ENCODE data around the gene ECE1. TPM values are rescaled to one million over a fixed set of nuclear protein-coding genes. Genes with fewer than 3 reads are reported as not detected.
"Not testable (repeated sequence)": the region's sequence is repeated elsewhere in the genome, so short reads cannot be mapped to it uniquely, and the experiment has no call there.

ECE1 gene
- total and polyA plus RNA-seq, 10 of the 15 experiments (the other 5 are each of a cell fraction or from before 2014, with no cell fraction given) = 0.97 to 81.0 (median 37.0) TPM

- Histone ChIP-seq H3K4me3 (no peak overlapping the region), H3K4me2 (ENCODE audit: control insufficient read depth, insufficient read depth) (no peak overlapping the region), H3K9ac (ENCODE audit: control insufficient read depth, insufficient read depth, low read length) (no peak overlapping the region), H2AFZ (ENCODE audit: control insufficient read depth, low read depth, low read length) (no peak overlapping the region), H4K20me1 (ENCODE audit: control insufficient read depth, insufficient read depth) (no peaks in the 10 kb centered on the region), H3K79me2 (ENCODE audit: control insufficient read depth, insufficient read depth, low read length) (no peaks in the 10 kb centered on the region), H3K27me3 (replicated peaks in 1 of 2; ENCODE audit: control insufficient read depth in 2 of 2, insufficient read depth in 2 of 2, low read length in 1 of 2) (no peaks in the 10 kb centered on the region), H3K9me3 (replicated peaks; ENCODE audit: control insufficient read depth, insufficient read depth, low read length) (no peaks in the 10 kb centered on the region), H3K27ac (ENCODE audit: control insufficient read depth, insufficient read depth) (no peak overlapping the region), H3K4me1 (ENCODE audit: control insufficient read depth, insufficient read depth, low read length) (peaks cover 4% of the 10 kb centered on the region), H3K36me3 (ENCODE audit: control insufficient read depth in 2 of 2, insufficient read depth in 2 of 2, low read length in 1 of 2) (no peaks in the 10 kb centered on the region)
- TF ChIP-seq, protein P1, sequence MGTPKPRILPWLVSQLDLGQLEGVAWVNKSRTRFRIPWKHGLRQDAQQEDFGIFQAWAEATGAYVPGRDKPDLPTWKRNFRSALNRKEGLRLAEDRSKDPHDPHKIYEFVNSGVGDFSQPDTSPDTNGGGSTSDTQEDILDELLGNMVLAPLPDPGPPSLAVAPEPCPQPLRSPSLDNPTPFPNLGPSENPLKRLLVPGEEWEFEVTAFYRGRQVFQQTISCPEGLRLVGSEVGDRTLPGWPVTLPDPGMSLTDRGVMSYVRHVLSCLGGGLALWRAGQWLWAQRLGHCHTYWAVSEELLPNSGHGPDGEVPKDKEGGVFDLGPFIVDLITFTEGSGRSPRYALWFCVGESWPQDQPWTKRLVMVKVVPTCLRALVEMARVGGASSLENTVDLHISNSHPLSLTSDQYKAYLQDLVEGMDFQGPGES (IDR thresholded peaks at IDR 0.05) = no peak
- TF ChIP-seq IKZF2 (IDR thresholded peaks at IDR 0.05) (no peak), GABPA (IDR thresholded peaks at IDR 0.05; ENCODE audit: low read depth) (no peak), MYB (IDR thresholded peaks at IDR 0.05; ENCODE audit: borderline replicate concordance, low read depth, low read length) (no peak)
- DNase-seq (ENCODE audit: low read depth, low spot score) (no peak), FAIRE-seq (no peak), ATAC-seq (no peak)
- 34% methylated on average over 3 of the region's 3 CpGs for WGBS (ENCODE audit: insufficient coverage, insufficient replicate concordance, low lambda C conversion rate, missing lambda C conversion rate)
- intact Hi-C loops (cut with micrococcal nuclease; ENCODE audit: unreplicated experiment) = no loop called here
- in situ Hi-C loops (cut with MboI) = no loop called here
- ChIA-PET POLR2A (no interaction called here), CTCF (interaction anchor here (1.6 kb wide), 1 partner anchor 19 kb away, joined by 4 read pairs; no protein-coding TSS in a partner anchor), RAD21 (ENCODE audit: unreplicated experiment) (no interaction called here), SMC1A (ENCODE audit: uncharacterized antibody, unreplicated experiment) (no interaction called here)
- BruUV-seq (replicated peaks) = no TSS peak
These were observed 78.1 kb downstream of the ECE1 start for GRCh38 chr1:21212126-21212525.

- intact Hi-C loops (cut with micrococcal nuclease; ENCODE audit: unreplicated experiment); RAD21 ChIA-PET (ENCODE audit: unreplicated experiment); ATAC-seq; H3K36me3 ChIP-seq (ENCODE audit: control insufficient read depth in 2 of 2, insufficient read depth in 2 of 2, low read length in 1 of 2); H2AFZ ChIP-seq (ENCODE audit: control insufficient read depth, low read depth, low read length); H3K4me2 ChIP-seq (ENCODE audit: control insufficient read depth, insufficient read depth); H3K27ac ChIP-seq (ENCODE audit: control insufficient read depth, insufficient read depth); H3K79me2 ChIP-seq (ENCODE audit: control insufficient read depth, insufficient read depth, low read length); DNase-seq (ENCODE audit: low read depth, low spot score); FAIRE-seq; in situ Hi-C loops (cut with MboI); H4K20me1 ChIP-seq (ENCODE audit: control insufficient read depth, insufficient read depth); BruUV-seq (replicated peaks); H3K4me3 ChIP-seq; H3K9me3 ChIP-seq (replicated peaks; ENCODE audit: control insufficient read depth, insufficient read depth, low read length); H3K9ac ChIP-seq (ENCODE audit: control insufficient read depth, insufficient read depth, low read length); H3K4me1 ChIP-seq (ENCODE audit: control insufficient read depth, insufficient read depth, low read length); H3K27me3 ChIP-seq (replicated peaks in 1 of 2; ENCODE audit: control insufficient read depth in 2 of 2, insufficient read depth in 2 of 2, low read length in 1 of 2): not testable (repeated sequence)
- ChIA-PET SMC1A (ENCODE audit: uncharacterized antibody, unreplicated experiment) (interaction anchor here (0.5 to 1.0 kb wide), 4 partner anchors 13 to 517 kb away, joined by 3 to 4 read pairs (median 3); no protein-coding TSS in a partner anchor), CTCF (interaction anchor here (0.7 to 1.3 kb wide), 3 partner anchors 9 to 24 kb away, joined by 3 read pairs; no protein-coding TSS in a partner anchor), POLR2A (interaction anchor here (0.7 kb wide), 1 partner anchor 521 kb away, joined by 3 read pairs; no protein-coding TSS in a partner anchor)
- 19% methylated on average over 6 of the region's 6 CpGs for WGBS (ENCODE audit: insufficient coverage, insufficient replicate concordance, low lambda C conversion rate, missing lambda C conversion rate)
- peak; percentile 58 for TF ChIP-seq RUNX3 (IDR thresholded peaks at IDR 0.05; ENCODE audit: low read length)
These were observed 82.0 kb downstream of the ECE1 start for GRCh38 chr1:21208137-21208700.

All from GM12878 (cell line).